ENCODE data around the gene PACSIN1.

The PACSIN1 gene

GRCh38 chr6:34441526-34441925 lies 24.4 kb upstream of the PACSIN1 start:
- no peak for TF ChIP-seq GATA2 (IDR thresholded peaks at IDR 0.05; ENCODE audit: low read depth, low read length)
- no peak for TF ChIP-seq GATA3 (IDR thresholded peaks at IDR 0.05; ENCODE audit: low read depth, low read length)

- no peak for TF ChIP-seq GATA2 (IDR thresholded peaks at IDR 0.05; ENCODE audit: low read depth, low read length)
- TF ChIP-seq GATA3 (IDR thresholded peaks at IDR 0.05; ENCODE audit: low read depth, low read length) = no peak
Measured at GRCh38 chr6:34445313-34445860, 20.5 kb upstream of the PACSIN1 start.

- TF ChIP-seq GATA3 (IDR thresholded peaks at IDR 0.05; ENCODE audit: low read depth, low read length) (no peak), GATA2 (IDR thresholded peaks at IDR 0.05; ENCODE audit: low read depth, low read length) (no peak)
Measured at GRCh38 chr6:34447386-34447785, 18.5 kb upstream of the PACSIN1 start.

GRCh38 chr6:34447910-34448309 lies 18.0 kb upstream of the PACSIN1 start:
- TF ChIP-seq GATA3 (IDR thresholded peaks at IDR 0.05; ENCODE audit: low read depth, low read length) = no peak

GRCh38 chr6:34451192-34451591 lies 14.7 kb upstream of the PACSIN1 start:
- TF ChIP-seq GATA2 (IDR thresholded peaks at IDR 0.05; ENCODE audit: low read depth, low read length) (no peak), GATA3 (IDR thresholded peaks at IDR 0.05; ENCODE audit: low read depth, low read length) (no peak)

- TF ChIP-seq GATA3 (IDR thresholded peaks at IDR 0.05; ENCODE audit: low read depth, low read length) (no peak), GATA2 (IDR thresholded peaks at IDR 0.05; ENCODE audit: low read depth, low read length) (no peak)
Measured at GRCh38 chr6:34455831-34456230, 10.0 kb upstream of the PACSIN1 start.

GRCh38 chr6:34457382-34457741 lies 8.5 kb upstream of the PACSIN1 start:
- TF ChIP-seq GATA3 (IDR thresholded peaks at IDR 0.05; ENCODE audit: low read depth, low read length) = no peak
- TF ChIP-seq GATA2 (IDR thresholded peaks at IDR 0.05; ENCODE audit: low read depth, low read length) = no peak

GRCh38 chr6:34457742-34458735 lies 7.8 kb upstream of the PACSIN1 start:
- no peak for TF ChIP-seq GATA2 (IDR thresholded peaks at IDR 0.05; ENCODE audit: low read depth, low read length)
- no peak for TF ChIP-seq GATA3 (IDR thresholded peaks at IDR 0.05; ENCODE audit: low read depth, low read length)

GRCh38 chr6:34459899-34460593 lies 5.8 kb upstream of the PACSIN1 start:
- no peak for TF ChIP-seq GATA2 (IDR thresholded peaks at IDR 0.05; ENCODE audit: low read depth, low read length)

GRCh38 chr6:34460796-34461507 lies 4.9 kb upstream of the PACSIN1 start:
- TF ChIP-seq GATA3 (IDR thresholded peaks at IDR 0.05; ENCODE audit: low read depth, low read length) = no peak
- no peak for TF ChIP-seq GATA2 (IDR thresholded peaks at IDR 0.05; ENCODE audit: low read depth, low read length)

- TF ChIP-seq GATA2 (IDR thresholded peaks at IDR 0.05; ENCODE audit: low read depth, low read length) = no peak
- TF ChIP-seq GATA3 (IDR thresholded peaks at IDR 0.05; ENCODE audit: low read depth, low read length) = no peak
Measured at GRCh38 chr6:34462010-34462409, 3.9 kb upstream of the PACSIN1 start.

- TF ChIP-seq GATA2 (IDR thresholded peaks at IDR 0.05; ENCODE audit: low read depth, low read length) (no peak), GATA3 (IDR thresholded peaks at IDR 0.05; ENCODE audit: low read depth, low read length) (no peak)
Measured at GRCh38 chr6:34462551-34462971, 3.3 kb upstream of the PACSIN1 start.

GRCh38 chr6:34463299-34463698 lies 2.6 kb upstream of the PACSIN1 start:
- TF ChIP-seq GATA3 (IDR thresholded peaks at IDR 0.05; ENCODE audit: low read depth, low read length) (no peak), GATA2 (IDR thresholded peaks at IDR 0.05; ENCODE audit: low read depth, low read length) (no peak)

GRCh38 chr6:34463849-34464248 lies 2.0 kb upstream of the PACSIN1 start:
- TF ChIP-seq GATA3 (IDR thresholded peaks at IDR 0.05; ENCODE audit: low read depth, low read length) (no peak), GATA2 (IDR thresholded peaks at IDR 0.05; ENCODE audit: low read depth, low read length) (no peak)

Data from SH-SY5Y (cell line).